OCI-LY3 (cell line): ENCODE results near the gene RASGRP4.

Source experiments
- H2AFZ ChIP-seq: fragments of 200-600, 300-600 bp; shearing (Covaris generic); 2 replicates; pipeline ENCODE4 v1.6.0; 2014; ENCODE audit warnings: antibody characterized with exemption, low read depth, low read length
- H3K27ac ChIP-seq: fragments of 200-600, 300-600 bp; sonication (generic); 2 replicates; pipeline ENCODE4 v1.5.1; 2014; ENCODE audit warnings: mild to moderate bottlenecking, low read length, moderate library complexity, mixed read lengths
- H3K27me3 ChIP-seq: fragments of 200-600, 300-600 bp; sonication (generic); 2 replicates; pipeline ENCODE4 v1.6.1; 2014; ENCODE audit warnings: low read depth, low read length, mixed read lengths
- H3K36me3 ChIP-seq: fragments of 200-600, 300-600 bp; sonication (generic); replicated peaks from 2 replicates; pipeline ENCODE3; 2014; ENCODE audit warnings: low read depth, low read length, mixed read lengths
- H3K4me1 ChIP-seq: fragments of 300-600, 200-600 bp; sonication (generic); 2 replicates; pipeline ENCODE4 v1.6.1; 2014; ENCODE audit warnings: low read length, mixed read lengths
- H3K4me2 ChIP-seq: fragments of 200-600, 300-600 bp; sonication (generic); 2 replicates; pipeline ENCODE4 v1.6.1; 2014; ENCODE audit warnings: low read length, mixed read lengths
- H3K4me3 ChIP-seq: fragments of 300-600, 200-600 bp; sonication (generic); 2 replicates; pipeline ENCODE4 v1.5.1; 2014; ENCODE audit warnings: antibody characterized with exemption, mild to moderate bottlenecking, low read length, moderate library complexity
- H3K79me2 ChIP-seq: fragments of 300-600, 200-600 bp; shearing (Covaris generic); 2 replicates; pipeline ENCODE4 v1.6.1; 2014; ENCODE audit warnings: mild to moderate bottlenecking, low read length, mixed read lengths
- H3K9ac ChIP-seq: fragments of 300-600, 200-600 bp; shearing (Covaris generic); 2 replicates; pipeline ENCODE4 v1.6.0; 2014; ENCODE audit warnings: mild to moderate bottlenecking, low read length, moderate library complexity
- H3K9me3 ChIP-seq: fragments of 200-600, 300-600 bp; shearing (Covaris generic); 2 replicates; pipeline ENCODE4 v1.6.1; 2014; ENCODE audit warnings: low read length, mixed read lengths; ENCODE audit not compliant: insufficient read depth
- H4K20me1 ChIP-seq: fragments of 200-600, 300-600 bp; sonication (generic); 2 replicates; pipeline ENCODE4 v1.6.1; 2016; ENCODE audit warnings: low read length, mixed read lengths; ENCODE audit not compliant: insufficient read depth
- EZH2phosphoT487 ChIP-seq: fragments of 200-600 bp; shearing (Covaris generic); IDR thresholded peaks from 2 replicates; pipeline ENCODE4 v1.6.1; 2018; ENCODE audit warnings: antibody characterized with exemption, mixed run types, low read depth
- TF ChIP-seq, protein P1 (sequence below): fragments of 200-600, 300-600 bp; sonication (generic); IDR thresholded peaks from 2 replicates; pipeline ENCODE4 v1.5.1; 2014; ENCODE audit warnings: antibody characterized with exemption, low read length, low read depth

The RASGRP4 gene

DNA sequence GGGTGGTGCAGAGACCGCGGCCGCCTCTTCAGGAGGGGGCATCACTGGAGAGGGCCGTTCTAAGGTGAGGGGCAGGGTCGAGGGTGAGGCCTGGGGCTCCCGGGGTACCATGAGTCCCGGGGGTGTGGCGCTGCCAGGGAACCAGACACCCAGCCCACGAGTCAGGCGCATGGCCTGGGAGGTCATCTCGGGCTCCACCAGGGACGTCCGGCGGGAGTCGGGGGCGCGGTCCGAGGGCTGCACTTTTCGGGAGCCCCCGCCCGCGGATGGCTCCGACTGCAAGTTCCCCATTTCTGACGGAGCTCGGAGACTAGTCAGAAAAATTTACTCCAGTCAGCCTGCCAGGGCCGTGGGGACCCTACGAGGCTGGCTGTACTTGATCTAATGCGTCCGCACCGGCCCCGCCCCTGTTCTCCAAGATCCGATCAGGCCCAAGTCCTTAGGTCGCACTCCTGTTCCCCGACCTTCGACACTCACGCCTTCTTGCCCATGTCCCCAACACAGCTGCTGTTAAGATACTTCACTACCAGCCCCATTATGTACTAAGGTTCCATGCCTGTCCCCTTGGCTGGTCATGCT, 39.0 kb downstream of the RASGRP4 start:
- Histone ChIP-seq H2AFZ (no peak overlapping the region), H3K27me3 (no peaks in the 10 kb centered on the region), H3K9ac (no peak overlapping the region), H3K36me3 (peaks cover 36% of the 10 kb centered on the region), H3K4me1 (peaks cover 5% of the 10 kb centered on the region; the same call in 1 of the 2 replicates), H3K4me2 (peak overlapping the region; percentile 88), H3K79me2 (no peaks in the 10 kb centered on the region), H3K27ac (peak overlapping the region; percentile 73), H3K9me3 (no peaks in the 10 kb centered on the region), H3K4me3 (peak overlapping the region; percentile 86), H4K20me1 (0 out of 2 replicates have a peak, but pooled peaks cover 3% of the 10 kb centered on the region)
- TF ChIP-seq EZH2phosphoT487: no peak
- TF ChIP-seq, protein P1, sequence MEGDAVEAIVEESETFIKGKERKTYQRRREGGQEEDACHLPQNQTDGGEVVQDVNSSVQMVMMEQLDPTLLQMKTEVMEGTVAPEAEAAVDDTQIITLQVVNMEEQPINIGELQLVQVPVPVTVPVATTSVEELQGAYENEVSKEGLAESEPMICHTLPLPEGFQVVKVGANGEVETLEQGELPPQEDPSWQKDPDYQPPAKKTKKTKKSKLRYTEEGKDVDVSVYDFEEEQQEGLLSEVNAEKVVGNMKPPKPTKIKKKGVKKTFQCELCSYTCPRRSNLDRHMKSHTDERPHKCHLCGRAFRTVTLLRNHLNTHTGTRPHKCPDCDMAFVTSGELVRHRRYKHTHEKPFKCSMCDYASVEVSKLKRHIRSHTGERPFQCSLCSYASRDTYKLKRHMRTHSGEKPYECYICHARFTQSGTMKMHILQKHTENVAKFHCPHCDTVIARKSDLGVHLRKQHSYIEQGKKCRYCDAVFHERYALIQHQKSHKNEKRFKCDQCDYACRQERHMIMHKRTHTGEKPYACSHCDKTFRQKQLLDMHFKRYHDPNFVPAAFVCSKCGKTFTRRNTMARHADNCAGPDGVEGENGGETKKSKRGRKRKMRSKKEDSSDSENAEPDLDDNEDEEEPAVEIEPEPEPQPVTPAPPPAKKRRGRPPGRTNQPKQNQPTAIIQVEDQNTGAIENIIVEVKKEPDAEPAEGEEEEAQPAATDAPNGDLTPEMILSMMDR: no peak

DNA sequence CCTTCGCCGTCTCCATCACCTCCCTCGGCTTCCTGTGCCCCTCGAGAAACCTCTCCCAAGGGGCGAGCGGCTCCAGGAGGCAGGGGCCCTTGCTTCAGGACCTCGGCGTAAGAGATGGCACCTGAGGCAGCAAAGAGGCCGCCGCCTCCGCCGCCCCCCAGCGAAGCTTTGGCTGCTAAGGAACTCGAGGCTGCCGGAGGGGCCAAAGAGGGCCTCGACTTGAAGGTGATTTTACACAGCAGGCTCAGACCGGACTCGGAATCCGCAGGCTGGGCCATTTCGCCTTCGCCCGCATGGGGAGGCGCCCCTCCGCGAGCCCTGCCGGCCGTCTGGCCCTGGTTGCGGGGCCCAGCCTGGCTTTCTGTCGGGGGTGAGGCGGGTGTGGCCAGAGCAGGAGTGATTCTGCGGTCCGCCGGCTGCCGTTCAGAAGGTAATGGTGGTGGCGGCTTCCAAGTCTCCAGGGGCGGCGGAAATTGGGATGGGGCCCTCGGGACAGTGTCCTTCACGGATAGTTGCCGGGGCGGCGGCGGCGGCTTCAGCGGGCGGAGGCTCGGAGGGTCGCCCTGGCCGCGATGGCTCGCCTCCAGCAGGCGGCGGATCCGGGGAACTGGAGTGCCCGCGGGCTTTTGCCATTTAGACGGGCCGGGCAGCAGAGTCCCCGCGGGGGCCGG, 39.6 kb downstream of the RASGRP4 start:
- H3K36me3 ChIP-seq: peaks cover 42% of the 10 kb centered on the region
- 0 out of 2 replicates have a peak, but pooled peaks cover 3% of the 10 kb centered on the region for H4K20me1 ChIP-seq
- no peak overlapping the region for H3K9ac ChIP-seq
- no peak overlapping the region for H3K27ac ChIP-seq
- no peaks in the 10 kb centered on the region for H3K9me3 ChIP-seq
- H3K27me3 ChIP-seq: no peaks in the 10 kb centered on the region
- H3K4me2 ChIP-seq: no peak overlapping the region
- no peaks in the 10 kb centered on the region for H3K79me2 ChIP-seq
- H3K4me1 ChIP-seq: peaks cover 5% of the 10 kb centered on the region; the same call in 1 of the 2 replicates
- TF ChIP-seq, protein P1: no peak
- no peak for TF ChIP-seq EZH2phosphoT487
- H2AFZ ChIP-seq: no peak overlapping the region
- H3K4me3 ChIP-seq: no peak overlapping the region

DNA sequence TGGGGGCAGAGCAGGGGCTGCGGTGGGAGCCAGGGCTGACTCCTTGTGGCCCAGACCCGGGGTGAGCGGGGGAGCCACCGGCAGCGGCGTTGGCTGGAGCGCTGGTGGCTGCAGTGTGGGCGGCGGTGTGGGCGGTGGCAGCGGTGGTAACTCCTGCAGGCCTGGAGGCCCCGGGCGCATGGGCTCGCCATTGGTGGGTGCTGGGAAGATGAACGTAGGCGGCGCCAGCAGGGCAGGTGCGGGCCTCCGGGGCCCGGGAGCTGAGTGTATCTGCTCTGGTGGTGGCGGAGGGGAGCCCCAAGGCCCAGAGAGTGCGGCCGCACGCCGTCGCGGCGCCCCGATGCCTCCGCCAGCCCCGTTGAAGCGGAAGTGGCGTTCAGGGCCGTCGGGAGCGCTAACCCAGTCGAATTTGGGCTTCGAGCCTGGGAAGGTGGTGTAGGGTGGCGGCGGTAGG, 40.2 kb downstream of the RASGRP4 start:
- H4K20me1 ChIP-seq: 0 out of 2 replicates have a peak, but pooled peaks cover 3% of the 10 kb centered on the region
- no peaks in the 10 kb centered on the region for H3K27me3 ChIP-seq
- H2AFZ ChIP-seq: no peak overlapping the region
- TF ChIP-seq, protein P1: no peak
- TF ChIP-seq EZH2phosphoT487: no peak
- H3K4me3 ChIP-seq: no peak overlapping the region
- no peaks in the 10 kb centered on the region for H3K79me2 ChIP-seq
- no peak overlapping the region for H3K4me2 ChIP-seq
- H3K27ac ChIP-seq: no peak overlapping the region
- no peaks in the 10 kb centered on the region for H3K9me3 ChIP-seq
- no peak overlapping the region for H3K9ac ChIP-seq
- peaks cover 5% of the 10 kb centered on the region; the same call in 1 of the 2 replicates for H3K4me1 ChIP-seq
- peaks cover 48% of the 10 kb centered on the region for H3K36me3 ChIP-seq

DNA sequence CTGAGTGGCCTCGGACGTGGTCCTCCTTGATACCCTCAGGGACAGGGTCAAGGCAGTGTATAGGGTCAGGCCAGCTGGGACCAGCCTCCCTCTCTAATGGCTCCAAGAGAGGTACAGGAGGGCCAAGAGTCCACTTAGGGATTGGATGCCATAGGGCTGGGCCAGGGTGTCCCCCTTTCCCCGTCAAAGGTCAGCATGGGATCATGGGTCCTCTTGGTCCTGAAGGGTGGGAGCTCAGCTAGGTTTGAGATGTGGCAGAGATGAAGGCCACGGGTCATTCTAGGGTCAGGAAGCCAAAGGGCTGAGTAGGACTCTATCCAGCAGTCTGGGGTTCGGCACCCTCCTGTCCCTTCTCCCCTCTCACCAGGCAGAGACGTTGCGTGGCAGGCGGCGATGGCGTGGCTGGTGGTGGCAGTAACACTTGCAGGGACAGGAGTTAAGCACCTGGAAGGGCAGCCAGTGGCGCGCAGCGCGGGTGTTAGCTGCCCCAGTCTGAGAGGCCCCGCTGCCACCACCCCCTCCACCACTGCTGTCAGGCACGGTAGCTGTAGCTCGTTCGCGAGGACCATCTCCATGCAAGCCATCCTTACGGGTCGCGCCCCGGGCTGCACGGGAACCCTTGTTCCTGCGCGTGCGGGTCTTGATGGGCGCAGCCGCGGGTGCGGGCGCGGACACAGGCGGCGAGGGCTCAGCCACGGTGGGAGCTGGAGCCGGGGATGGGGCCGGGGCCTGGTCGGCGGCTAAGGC, 40.8 kb downstream of the RASGRP4 start:
- Histone ChIP-seq H3K79me2 (no peaks in the 10 kb centered on the region), H3K4me3 (no peak overlapping the region), H3K9me3 (no peaks in the 10 kb centered on the region), H4K20me1 (0 out of 2 replicates have a peak, but pooled peaks cover 3% of the 10 kb centered on the region), H3K27me3 (no peaks in the 10 kb centered on the region), H3K9ac (no peak overlapping the region), H3K4me1 (peaks cover 5% of the 10 kb centered on the region; the same call in 1 of the 2 replicates), H3K4me2 (no peak overlapping the region), H2AFZ (no peak overlapping the region), H3K36me3 (peaks cover 52% of the 10 kb centered on the region), H3K27ac (no peak overlapping the region)
- no peak for TF ChIP-seq EZH2phosphoT487
- TF ChIP-seq, protein P1: no peak
